ENCODE data around the gene CDK9. TPM values are rescaled to one million over a fixed set of nuclear protein-coding genes. Genes with fewer than 3 reads are reported as not detected.

The CDK9 gene
- polyA plus RNA-seq, 1 experiment: 45.9 TPM

- no peak for TF ChIP-seq CTCF (IDR thresholded peaks at IDR 0.05; ENCODE audit: low read depth, low read length)
- CTCF ChIA-PET: interaction anchor here (1.9 to 5.3 kb wide), 2 partner anchors 33 to 178 kb away, joined by 5 to 24 read pairs; partner anchors contain the start of gene TOR2A
- no peak for DNase-seq (ENCODE audit: low read depth, low spot score)
Observed at GRCh38 chr9:127767909-127768331, 17.9 kb upstream of the CDK9 start.

GRCh38 chr9:127768698-127769097, 17.1 kb upstream of the CDK9 start:
- no peak overlapping the region for H3K4me3 ChIP-seq (ENCODE audit: low read depth, low read length)
- peaks cover 5% of the 10 kb centered on the region for H3K27me3 ChIP-seq (ENCODE audit: control insufficient read depth, insufficient read depth, low read length)
- ChIA-PET CTCF (interaction anchor here (5.3 kb wide), 1 partner anchor 34 kb away, joined by 24 read pairs; the partner anchor contains the start of gene TOR2A), POLR2A (no interaction called here)
- H3K9me3 ChIP-seq (ENCODE audit: control insufficient read depth, insufficient read depth, low read length): no peaks in the 10 kb centered on the region
- TF ChIP-seq CTCF (IDR thresholded peaks at IDR 0.05; ENCODE audit: low read depth, low read length): no peak
- no peak overlapping the region for H3K27ac ChIP-seq (ENCODE audit: low read depth, low read length)
- no peak for DNase-seq (ENCODE audit: low read depth, low spot score)

More at GRCh38 chr9:127767909-127768331, 17.9 kb upstream of the CDK9 start:
- H3K9me3 ChIP-seq (ENCODE audit: control insufficient read depth, insufficient read depth, low read length): no peaks in the 10 kb centered on the region
- H3K4me3 ChIP-seq (ENCODE audit: low read depth, low read length): no peak overlapping the region
- POLR2A ChIA-PET: no interaction called here
- no peak overlapping the region for H3K27ac ChIP-seq (ENCODE audit: low read depth, low read length)
- peaks cover 6% of the 10 kb centered on the region for H3K27me3 ChIP-seq (ENCODE audit: control insufficient read depth, insufficient read depth, low read length)

DNA sequence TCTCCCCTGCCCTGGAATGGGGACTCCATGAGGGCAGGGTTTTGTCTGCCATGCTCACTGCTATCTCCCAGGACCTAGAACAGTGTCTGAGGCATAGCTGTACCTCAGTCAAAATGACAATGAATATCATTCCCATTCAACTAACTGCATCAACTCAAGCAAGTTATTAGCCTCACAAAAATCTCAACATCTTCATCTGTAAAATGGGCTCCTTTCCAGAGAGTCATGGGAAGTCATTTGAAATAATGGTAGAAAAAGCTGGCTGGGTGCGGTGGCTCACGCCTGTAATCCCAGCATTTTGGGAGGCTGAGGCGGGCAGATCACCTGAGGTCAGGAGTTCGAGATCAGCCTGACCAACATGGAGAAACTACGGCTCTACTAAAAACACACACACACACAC, 16.7 kb upstream of the CDK9 start:
- DNase-seq (ENCODE audit: low read depth, low spot score): no peak
- H3K27ac ChIP-seq (ENCODE audit: low read depth, low read length): no peak overlapping the region
- TF ChIP-seq CTCF (IDR thresholded peaks at IDR 0.05; ENCODE audit: low read depth, low read length): no peak
- POLR2A ChIA-PET: no interaction called here
- H3K9me3 ChIP-seq (ENCODE audit: control insufficient read depth, insufficient read depth, low read length): no peaks in the 10 kb centered on the region
- no peak overlapping the region for H3K4me3 ChIP-seq (ENCODE audit: low read depth, low read length)
- H3K27me3 ChIP-seq (ENCODE audit: control insufficient read depth, insufficient read depth, low read length): peaks cover 2% of the 10 kb centered on the region
- CTCF ChIA-PET: interaction anchor here (5.3 kb wide), 1 partner anchor 34 kb away, joined by 24 read pairs; the partner anchor contains the start of gene TOR2A

- Histone ChIP-seq H3K9me3 (ENCODE audit: control insufficient read depth, insufficient read depth, low read length) (no peaks in the 10 kb centered on the region), H3K27me3 (ENCODE audit: control insufficient read depth, insufficient read depth, low read length) (peaks cover under 1% of the 10 kb centered on the region), H3K4me3 (ENCODE audit: low read depth, low read length) (no peak overlapping the region), H3K27ac (ENCODE audit: low read depth, low read length) (no peak overlapping the region)
- DNase-seq (ENCODE audit: low read depth, low spot score): no peak
- TF ChIP-seq CTCF (IDR thresholded peaks at IDR 0.05; ENCODE audit: low read depth, low read length): no peak
- POLR2A ChIA-PET: interaction anchor here (1.4 kb wide), 1 partner anchor 24 kb away, joined by 4 read pairs; no protein-coding TSS in a partner anchor
- CTCF ChIA-PET: interaction anchor here (0.6 to 5.3 kb wide), 3 partner anchors 14 to 317 kb away, joined by 5 to 24 read pairs (median 13); partner anchors contain the start of gene TOR2A
Observed at GRCh38 chr9:127769929-127770582, 15.8 kb upstream of the CDK9 start.

DNA sequence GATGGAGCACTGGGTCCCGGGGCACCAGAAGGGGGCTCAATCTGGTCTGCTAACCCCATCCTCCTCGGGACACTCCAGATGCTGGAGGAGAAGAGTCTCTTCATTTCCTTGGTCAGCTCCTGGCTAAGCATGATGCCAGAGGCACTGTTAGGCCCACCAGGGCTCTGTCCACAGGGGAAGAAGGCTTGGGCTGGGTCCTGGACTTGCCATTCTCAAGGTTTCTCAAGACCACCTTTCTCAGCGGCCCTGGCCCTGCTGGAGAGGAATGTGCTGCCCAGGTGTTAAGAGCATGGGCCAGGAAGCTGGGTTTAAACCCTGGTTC, 15.3 kb upstream of the CDK9 start:
- Histone ChIP-seq H3K9me3 (ENCODE audit: control insufficient read depth, insufficient read depth, low read length) (no peaks in the 10 kb centered on the region), H3K27ac (ENCODE audit: low read depth, low read length) (no peak overlapping the region), H3K4me3 (ENCODE audit: low read depth, low read length) (no peak overlapping the region; the same call in 1 of the 2 replicates), H3K27me3 (ENCODE audit: control insufficient read depth, insufficient read depth, low read length) (no peaks in the 10 kb centered on the region)
- DNase-seq (ENCODE audit: low read depth, low spot score): no peak
- no peak for TF ChIP-seq CTCF (IDR thresholded peaks at IDR 0.05; ENCODE audit: low read depth, low read length)
- CTCF ChIA-PET: interaction anchor here (1.2 to 5.3 kb wide), 3 partner anchors 14 to 150 kb away, joined by 3 to 24 read pairs (median 13); partner anchors contain the start of gene TOR2A
- POLR2A ChIA-PET: interaction anchor here (1.0 to 1.4 kb wide), 4 partner anchors 15 to 42 kb away, joined by 3 to 8 read pairs (median 4); partner anchors contain the start of genes CDK9 and FPGS

All from AG04450 (cell line).